Kidney (tissue), 14 donors: ENCODE data around the gene CEP63. TPM values are rescaled to one million over a fixed set of nuclear protein-coding genes. Genes with fewer than 3 reads are reported as not detected.

Source experiments
- DNase-seq, 5 donors: peaks; one replicate each; pipeline ENCODE4 v3.0.0-alpha.2; 2013 to 2020
- FAIRE-seq: peaks from 2 replicates; lab custom pipeline; 2012; peaks lifted over from hg19 to GRCh38; lab: Jason Lieb, UNC
- H3K27ac ChIP-seq, 2 donors: one replicate each; pipeline ENCODE4 v1.7.0; 2013; ENCODE audit warnings: low read depth in 2 of 2, low read length in 2 of 2, inconsistent platforms in 1 of 2
- H3K27me3 ChIP-seq: one replicate; pipeline ENCODE4 v1.7.1; 2013; ENCODE audit warnings: low read length, inconsistent platforms; ENCODE audit not compliant: control insufficient read depth, insufficient read depth
- H3K36me3 ChIP-seq, 3 donors: one replicate each; pipeline versions ENCODE4 v1.7.0 to v1.7.1; 2013; ENCODE audit warnings: low read length in 3 of 3, control low read depth in 1 of 3, inconsistent platforms in 1 of 3; ENCODE audit not compliant: insufficient read depth in 3 of 3, control insufficient read depth in 2 of 3
- H3K4me1 ChIP-seq, 3 donors: one replicate each; pipeline versions ENCODE4 v1.7.0 to v1.7.1; 2013; ENCODE audit warnings: low read length in 3 of 3, inconsistent platforms in 1 of 3, low read depth in 1 of 3; ENCODE audit not compliant: control insufficient read depth in 2 of 3, insufficient read depth in 2 of 3
- H3K4me3 ChIP-seq, 3 donors: one replicate each; pipeline versions ENCODE4 v1.7.0 to v1.8.1; 2013; ENCODE audit warnings: low read length in 3 of 3, control low read depth in 1 of 3, inconsistent platforms in 1 of 3
- H3K9ac ChIP-seq, 3 donors: one replicate each; pipeline versions ENCODE4 v1.7.0 to v1.7.1; 2013; ENCODE audit warnings: low read length in 3 of 3, control low read depth in 1 of 3, inconsistent platforms in 1 of 3
- H3K9me3 ChIP-seq, 3 donors: one replicate each; pipeline versions ENCODE4 v1.7.0 to v1.7.1; 2013; ENCODE audit warnings: low read length in 3 of 3, control low read depth in 1 of 3, inconsistent platforms in 1 of 3; ENCODE audit not compliant: control insufficient read depth in 2 of 3, insufficient read depth in 1 of 3
- CTCF ChIP-seq: IDR thresholded peaks from 3 replicates; pipeline ENCODE4 v1.5.1; 2012; ENCODE audit warnings: mild to moderate bottlenecking, moderate library complexity, borderline replicate concordance; ENCODE audit not compliant: insufficient read depth; ENCODE audit errors: extremely low read depth
- intact Hi-C: fragments of 100-400 bp; cut with DNase I; formaldehyde crosslinking; loops from one replicate; pipeline ENCODE4 v1.11.1; 2022
- polyA plus RNA-seq: library from polyadenylated mRNA; stranded (reverse); fragments of 350-450 nt; fragmentation: Illumina TruSeq; extraction: RNeasy Lipid Tissue Mini Kit (QIAGEN cat#74804); gene quantifications from one replicate; pipeline ENCODE4 v1.2.3, GENCODE V29; 2014; ENCODE audit warnings: low read depth, low replicate concordance; ENCODE audit not compliant: insufficient read depth
- total RNA-seq: library from RNA; stranded (reverse); fragmentation: NEBNext Ultra II Directional; extraction: Animal tissue kit (Norgen Biotek cat#: 25700); gene quantifications from one replicate; pipeline ENCODE4 v1.2.1, GENCODE V29; 2021
- donor health status: control.
- donor health status: control.
- donor health status: control.
- donor health status: control.
- donor health status: control.
- donor health status: DM: yes; HTN: yes; CAD: no.
- donor health status: Normal renal cell carcinoma (clear cell type).

Gene CEP63
- total and polyA plus RNA-seq, 2 donors from 2014 or later, result 19.2 to 19.6 TPM

GRCh38 chr3:134471521-134472193 lies 14.2 kb upstream of the CEP63 start:
- H3K36me3 ChIP-seq, result no peaks in the 10 kb centered on the region
- no peaks in the 10 kb centered on the region for H3K27me3 ChIP-seq
- H3K9me3 ChIP-seq, result no peaks in the 10 kb centered on the region
- peak overlapping the region; percentile 8 to 16 for H3K27ac ChIP-seq
- no peak for TF ChIP-seq CTCF
- no peak overlapping the region for H3K9ac ChIP-seq
- DNase-seq (peak in 1 of 5 donors; percentile 40), FAIRE-seq (no peak)
- intact Hi-C loops, result loop anchor here (5.0 to 10.0 kb wide), 3 partner anchors 97 to 257 kb away; partner anchors contain the start of gene AMOTL2
- peaks cover 0 to 13% (median 4%) of the 10 kb centered on the region in 3 donors for H3K4me1 ChIP-seq
- H3K4me3 ChIP-seq, result no peak overlapping the region

- no peak overlapping the region for H3K9ac ChIP-seq
- H3K9me3 ChIP-seq, result no peaks in the 10 kb centered on the region
- no peaks in the 10 kb centered on the region for H3K36me3 ChIP-seq
- peaks cover 0 to 16% (median 11%) of the 10 kb centered on the region in 3 donors for H3K4me1 ChIP-seq
- H3K27me3 ChIP-seq, result no peaks in the 10 kb centered on the region
- no peak overlapping the region for H3K4me3 ChIP-seq
- no peak overlapping the region for H3K27ac ChIP-seq
- intact Hi-C loops, result loop anchor here (5.0 to 10.0 kb wide), 3 partner anchors 98 to 258 kb away; partner anchors contain the start of gene AMOTL2
- DNase-seq (no peak), FAIRE-seq (no peak)
- no peak for TF ChIP-seq CTCF
Observed at GRCh38 chr3:134472831-134473230, 13.0 kb upstream of the CEP63 start.

GRCh38 chr3:134473868-134474546 lies 11.8 kb upstream of the CEP63 start:
- Histone ChIP-seq H3K27ac (no peak overlapping the region), H3K4me3 (no peak overlapping the region), H3K9me3 (no peaks in the 10 kb centered on the region), H3K4me1 (peaks cover 0 to 23% (median 20%) of the 10 kb centered on the region in 3 donors), H3K27me3 (no peaks in the 10 kb centered on the region), H3K36me3 (no peaks in the 10 kb centered on the region), H3K9ac (peak overlapping the region in 2 of 3 donors; percentile 19 to 36)
- DNase-seq, result peak; percentile 73 to 93 (median 82)
- peak; percentile 94 for FAIRE-seq
- intact Hi-C loops, result loop anchor here (5.0 to 10.0 kb wide), 3 partner anchors 99 to 259 kb away; partner anchors contain the start of gene AMOTL2
- TF ChIP-seq CTCF, result peak; percentile 80
